ENCODE data around the gene MYOM1.

MYOM1 gene

DNA sequence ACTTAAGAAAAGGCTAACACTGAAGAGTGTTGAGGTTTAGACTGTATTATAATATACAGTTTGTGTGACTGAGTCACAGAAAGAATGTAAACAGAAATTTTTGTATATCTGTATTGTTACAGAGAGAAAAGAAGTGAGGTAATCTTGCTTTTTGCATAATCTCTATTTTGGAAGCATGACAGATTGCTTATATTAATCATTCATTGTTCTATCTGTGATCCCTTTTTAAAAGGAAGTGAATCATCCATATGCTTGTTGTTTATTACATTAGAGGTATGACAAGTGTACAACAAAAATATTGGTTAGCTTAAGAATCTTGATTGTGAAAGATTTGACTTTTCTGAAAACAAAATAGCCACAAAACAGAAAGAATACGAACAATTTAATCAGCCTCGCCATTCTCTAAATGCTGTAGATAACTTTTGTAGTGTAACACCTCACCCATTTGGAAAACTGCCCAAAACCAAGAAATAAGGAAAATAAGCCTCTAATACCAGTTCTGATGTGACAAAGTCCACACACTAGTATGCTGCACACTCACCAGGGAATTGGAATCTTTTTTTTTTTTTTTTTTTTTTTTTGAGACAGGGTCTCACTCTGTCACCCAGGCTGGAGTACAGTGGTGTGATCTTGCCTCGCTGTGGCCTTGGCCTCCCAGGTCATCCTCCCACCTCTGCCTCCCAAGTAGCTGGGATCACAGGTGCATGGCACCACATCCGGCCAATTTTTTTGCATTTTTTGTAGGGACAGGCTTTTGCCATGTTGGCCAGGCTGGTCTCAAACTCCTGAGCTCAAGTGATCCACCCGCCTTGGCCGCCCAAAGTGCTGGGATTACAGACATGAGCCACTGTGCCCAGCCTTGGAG is 115.3 kb downstream of the MYOM1 start:
- DNase-seq (no peak), ATAC-seq (replicated peaks) (no peak)
- Mint-ChIP-seq H3K4me3 (no peak overlapping the region), H3K27ac (no peak overlapping the region), H3K4me1 (no peaks in the 10 kb centered on the region), H3K9me3 (no peaks in the 10 kb centered on the region), H3K27me3 (no peaks in the 10 kb centered on the region), H3K36me3 (no peaks in the 10 kb centered on the region)

DNA sequence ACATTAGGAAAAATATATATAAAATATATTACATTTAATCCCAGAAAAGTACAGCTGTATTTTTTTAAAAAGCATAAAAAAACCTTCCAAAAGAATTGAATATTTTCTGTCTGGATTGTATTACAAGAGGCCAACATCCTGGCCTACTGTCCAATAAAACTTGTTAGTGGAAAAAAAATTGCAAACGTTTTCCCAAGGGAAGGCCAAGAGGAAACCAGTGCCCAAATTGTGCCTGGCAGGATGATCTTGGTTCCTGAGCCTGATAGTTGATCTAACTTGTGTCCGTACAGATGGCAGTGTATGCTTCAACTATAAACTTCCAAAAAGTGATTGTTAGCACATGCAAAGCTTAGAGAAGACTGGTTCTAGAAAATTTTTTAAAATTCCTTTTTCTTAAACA is 116.2 kb downstream of the MYOM1 start:
- no peak for DNase-seq
- no peak overlapping the region for H3K27ac Mint-ChIP-seq
- H3K4me1 Mint-ChIP-seq = no peaks in the 10 kb centered on the region
- ATAC-seq (replicated peaks) = no peak
- no peaks in the 10 kb centered on the region for H3K9me3 Mint-ChIP-seq
- no peaks in the 10 kb centered on the region for H3K36me3 Mint-ChIP-seq
- no peaks in the 10 kb centered on the region for H3K27me3 Mint-ChIP-seq
- no peak overlapping the region for H3K4me3 Mint-ChIP-seq

DNA sequence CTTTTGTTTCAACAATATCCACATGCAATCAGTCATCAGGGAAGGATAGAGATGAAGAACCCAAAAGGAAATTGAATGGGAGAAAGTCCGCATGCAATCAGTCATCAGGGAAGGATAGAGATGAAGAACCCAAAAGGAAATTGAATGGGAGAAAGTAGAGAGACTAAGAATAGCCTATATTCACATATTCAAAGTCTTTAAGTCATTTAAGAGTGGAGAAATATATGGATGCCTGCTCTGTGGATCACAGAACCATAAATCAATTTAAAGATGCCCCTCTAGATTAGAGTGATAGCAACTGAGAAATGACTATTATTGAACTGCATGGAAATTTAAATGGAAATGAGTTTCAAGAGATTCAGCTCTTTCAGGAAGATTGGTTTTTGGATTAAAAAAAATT is 116.8 kb downstream of the MYOM1 start:
- H3K4me3 Mint-ChIP-seq = no peak overlapping the region
- no peaks in the 10 kb centered on the region for H3K9me3 Mint-ChIP-seq
- ATAC-seq (replicated peaks) (no peak), DNase-seq (no peak)
- H3K4me1 Mint-ChIP-seq = no peaks in the 10 kb centered on the region
- no peaks in the 10 kb centered on the region for H3K27me3 Mint-ChIP-seq
- no peak overlapping the region for H3K27ac Mint-ChIP-seq
- H3K36me3 Mint-ChIP-seq = no peaks in the 10 kb centered on the region

DNA sequence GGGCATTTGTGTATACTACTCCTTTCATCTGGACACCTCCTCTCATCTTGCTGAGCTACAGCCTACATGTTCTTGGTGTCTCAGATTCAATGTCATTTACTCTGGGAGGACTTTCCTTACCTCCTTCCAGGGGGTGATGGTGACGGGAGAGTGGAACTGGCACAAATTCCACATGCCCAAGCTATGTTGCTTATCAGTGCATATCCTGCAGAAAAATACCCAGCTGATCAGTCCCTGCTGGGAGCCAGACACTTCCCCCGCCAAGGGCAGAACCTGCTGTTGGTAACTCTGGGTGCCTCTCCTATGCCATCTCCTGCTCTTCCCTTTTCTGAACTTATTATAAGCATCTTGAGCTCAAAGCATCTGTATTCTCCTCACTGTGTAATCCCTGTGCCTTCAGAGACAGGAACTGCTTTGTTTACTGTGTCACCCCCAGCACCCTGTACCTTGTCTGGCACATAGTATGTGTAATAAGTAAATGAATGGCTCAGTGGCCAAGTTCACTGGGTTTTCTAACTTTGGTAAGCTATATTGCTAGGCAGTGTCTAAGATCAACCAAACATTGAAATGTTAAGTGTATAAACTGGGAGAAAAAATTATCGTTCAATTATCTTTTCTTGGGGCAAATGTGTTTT is 119.2 kb downstream of the MYOM1 start:
- Mint-ChIP-seq H3K4me1 (no peaks in the 10 kb centered on the region), H3K27ac (no peak overlapping the region), H3K36me3 (no peaks in the 10 kb centered on the region), H3K4me3 (no peak overlapping the region), H3K27me3 (no peaks in the 10 kb centered on the region), H3K9me3 (no peaks in the 10 kb centered on the region)
- DNase-seq = no peak
- no peak for ATAC-seq (replicated peaks)

DNA sequence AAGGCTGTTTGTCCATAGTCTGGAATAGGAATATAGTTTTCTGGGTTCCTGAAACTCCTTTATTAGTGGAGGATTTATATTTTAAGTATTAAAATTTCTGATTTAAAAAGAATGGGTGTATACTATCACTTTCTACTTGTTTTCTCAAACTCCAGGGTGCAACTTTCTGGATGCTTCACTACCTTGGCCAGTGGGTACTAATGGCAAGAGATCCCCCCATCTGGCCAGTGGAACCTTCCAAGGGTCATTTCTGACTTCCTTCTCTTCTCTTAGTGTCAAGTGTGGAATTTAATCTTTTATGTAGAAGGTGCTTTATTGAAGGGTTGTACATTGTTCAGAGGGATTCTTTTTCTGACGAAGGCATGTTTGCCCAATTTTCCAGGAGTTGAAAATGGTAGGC is 120.4 kb downstream of the MYOM1 start:
- Mint-ChIP-seq H3K4me3 (no peak overlapping the region), H3K27me3 (no peaks in the 10 kb centered on the region), H3K4me1 (peaks cover 0 to 4% of the 10 kb centered on the region in 2 donors), H3K27ac (no peak overlapping the region), H3K9me3 (no peaks in the 10 kb centered on the region), H3K36me3 (no peaks in the 10 kb centered on the region)
- no peak for DNase-seq
- no peak for ATAC-seq (replicated peaks)

DNA sequence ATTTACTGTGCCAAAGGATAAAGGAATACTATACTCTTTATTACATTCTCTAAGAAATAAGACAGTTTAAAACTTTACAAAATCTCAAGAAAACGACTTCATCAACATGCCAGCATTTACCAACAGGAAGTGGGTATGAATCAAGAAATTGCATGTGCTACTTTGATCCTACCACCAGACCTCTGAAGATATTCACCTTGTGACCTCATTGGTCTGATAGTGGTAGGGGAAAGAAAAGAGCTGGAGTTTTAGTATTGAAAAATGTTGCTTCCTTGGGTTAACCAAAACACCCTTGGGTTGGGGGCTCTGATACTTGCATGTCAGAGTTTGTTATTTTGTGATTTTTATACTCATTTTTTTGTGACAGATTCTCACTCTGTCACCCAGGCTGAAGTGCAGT is 122.7 kb downstream of the MYOM1 start:
- H3K27me3 Mint-ChIP-seq = no peaks in the 10 kb centered on the region
- DNase-seq = no peak
- no peak for ATAC-seq (replicated peaks)
- no peaks in the 10 kb centered on the region for H3K36me3 Mint-ChIP-seq
- no peak overlapping the region for H3K27ac Mint-ChIP-seq
- peaks cover 3 to 10% of the 10 kb centered on the region in 2 donors for H3K4me1 Mint-ChIP-seq
- H3K4me3 Mint-ChIP-seq = no peak overlapping the region
- no peaks in the 10 kb centered on the region for H3K9me3 Mint-ChIP-seq

DNA sequence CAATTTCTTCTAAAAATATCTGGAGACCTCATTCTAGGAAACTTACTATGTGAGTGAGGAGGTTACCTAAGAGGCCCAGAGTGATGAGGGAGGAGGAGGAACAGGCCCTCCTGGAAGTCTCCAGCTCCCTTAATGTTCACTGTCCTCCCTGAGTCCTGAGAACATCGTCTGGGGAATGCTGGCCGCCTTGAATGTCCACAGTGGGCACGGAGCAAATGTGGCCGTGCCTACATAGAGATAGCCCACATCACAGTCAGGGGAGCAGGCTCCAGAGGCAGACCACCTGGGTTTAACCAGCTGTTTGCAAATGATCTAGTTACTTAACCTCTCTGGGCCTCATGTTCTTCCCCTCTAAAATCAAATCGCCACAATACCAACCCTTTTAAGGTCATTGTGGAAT is 123.8 kb downstream of the MYOM1 start:
- Mint-ChIP-seq H3K27ac (no peak overlapping the region), H3K27me3 (no peaks in the 10 kb centered on the region), H3K36me3 (no peaks in the 10 kb centered on the region), H3K4me1 (peaks cover 3 to 10% of the 10 kb centered on the region in 2 donors), H3K9me3 (no peaks in the 10 kb centered on the region), H3K4me3 (no peak overlapping the region)
- no peak for DNase-seq
- no peak for ATAC-seq (replicated peaks)

DNA sequence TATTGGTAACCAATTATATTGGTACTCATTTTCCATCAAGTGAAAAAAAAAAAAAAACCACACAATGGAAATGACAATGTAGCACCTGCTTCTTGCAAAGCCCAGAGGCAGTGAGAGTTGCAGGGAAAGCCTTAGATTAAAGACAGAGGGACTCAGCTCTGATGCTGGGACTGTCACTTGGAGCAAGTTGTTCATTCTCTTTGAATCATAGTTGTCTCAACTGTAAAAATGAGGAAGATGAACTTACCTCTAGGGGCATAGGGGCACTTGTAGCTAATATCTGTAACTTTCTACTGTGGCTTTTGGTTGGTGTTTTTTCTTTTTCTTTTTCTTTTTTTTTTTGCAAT is 125.5 kb downstream of the MYOM1 start:
- ATAC-seq (replicated peaks) (peak in 1 of 2 donors; percentile 23), DNase-seq (no peak)
- H3K36me3 Mint-ChIP-seq = no peaks in the 10 kb centered on the region
- no peak overlapping the region for H3K27ac Mint-ChIP-seq
- H3K9me3 Mint-ChIP-seq = no peaks in the 10 kb centered on the region
- H3K4me3 Mint-ChIP-seq = no peak overlapping the region
- H3K4me1 Mint-ChIP-seq = peaks cover 3 to 10% of the 10 kb centered on the region in 2 donors
- H3K27me3 Mint-ChIP-seq = no peaks in the 10 kb centered on the region

DNA sequence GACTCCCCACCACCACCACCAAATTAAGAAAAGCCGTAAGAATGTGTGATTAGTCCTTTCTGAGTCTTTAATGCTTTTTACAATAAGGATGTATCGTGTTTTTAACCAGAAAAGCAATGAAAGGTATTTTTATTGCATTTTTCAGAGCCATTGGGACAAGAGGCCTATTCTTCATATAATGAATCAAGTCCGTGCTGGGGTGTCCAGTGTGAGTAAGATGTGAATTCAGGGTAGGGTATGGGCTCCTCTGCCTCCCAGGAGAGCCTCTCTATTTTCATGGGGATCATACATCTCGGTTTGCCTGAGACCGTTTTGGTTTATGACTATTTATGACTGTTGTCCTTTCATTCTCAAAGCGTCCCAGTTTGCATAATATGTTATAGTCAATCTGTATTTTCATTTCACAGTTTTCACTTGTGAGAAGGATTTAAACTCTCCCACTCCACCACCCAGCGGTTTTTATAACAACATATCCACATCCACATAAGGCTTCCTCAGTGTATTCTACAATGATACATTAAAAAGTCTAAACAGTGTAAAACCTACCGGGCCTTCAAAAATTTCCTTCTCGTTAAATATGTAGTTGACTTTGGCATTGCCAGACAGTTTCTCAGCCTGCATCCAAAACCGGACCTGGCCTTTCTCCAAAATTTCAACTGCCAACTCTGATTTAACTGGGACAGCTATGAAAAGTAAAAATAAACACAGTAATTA is 126.0 kb downstream of the MYOM1 start:
- no peak overlapping the region for H3K27ac Mint-ChIP-seq
- H3K9me3 Mint-ChIP-seq = no peaks in the 10 kb centered on the region
- H3K36me3 Mint-ChIP-seq = no peaks in the 10 kb centered on the region
- DNase-seq = no peak
- no peak for ATAC-seq (replicated peaks)
- no peaks in the 10 kb centered on the region for H3K27me3 Mint-ChIP-seq
- H3K4me1 Mint-ChIP-seq = peaks cover 3 to 10% of the 10 kb centered on the region in 2 donors
- H3K4me3 Mint-ChIP-seq = no peak overlapping the region

DNA sequence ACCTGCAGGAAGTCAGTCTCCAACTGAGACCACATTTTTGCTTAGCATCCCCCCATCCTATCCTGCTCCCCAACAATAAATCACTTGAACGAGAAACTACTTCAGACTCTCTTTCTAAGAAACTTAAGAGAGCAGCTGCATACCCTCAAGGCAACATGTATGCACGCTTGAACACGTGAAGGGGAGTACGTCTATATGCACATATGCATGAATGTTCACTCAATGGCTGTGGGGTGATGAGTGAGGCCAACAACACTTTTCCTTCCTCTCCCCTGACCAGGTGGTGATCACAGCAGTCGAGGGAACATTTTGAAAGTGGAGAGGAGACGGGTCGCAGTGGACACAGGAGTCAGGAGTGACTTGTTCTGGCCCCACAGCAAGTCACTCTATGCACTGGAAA is 127.0 kb downstream of the MYOM1 start:
- Mint-ChIP-seq H3K4me1 (peaks cover 3 to 10% of the 10 kb centered on the region in 2 donors), H3K9me3 (no peaks in the 10 kb centered on the region), H3K27me3 (no peaks in the 10 kb centered on the region), H3K27ac (no peak overlapping the region), H3K36me3 (no peaks in the 10 kb centered on the region), H3K4me3 (no peak overlapping the region)
- ATAC-seq (replicated peaks) (no peak), DNase-seq (no peak)

DNA sequence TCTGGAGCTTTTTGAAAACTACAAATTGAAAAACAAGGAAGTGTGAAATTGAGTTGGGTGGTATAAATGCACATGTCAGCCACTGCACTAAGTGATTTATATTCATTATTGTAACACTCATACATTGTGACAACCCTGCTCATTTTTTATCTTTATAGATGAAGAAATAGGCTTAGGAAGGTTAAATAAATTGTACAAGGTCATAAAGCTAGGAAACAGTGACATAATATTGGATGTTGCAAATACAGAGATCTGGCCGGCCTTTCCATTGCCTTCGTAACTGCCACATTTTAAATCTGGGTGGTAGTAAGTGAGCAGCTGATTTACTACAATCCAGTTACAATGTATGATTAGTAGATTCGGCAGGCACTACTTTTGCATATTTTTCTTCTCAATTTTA is 130.2 kb downstream of the MYOM1 start:
- Mint-ChIP-seq H3K9me3 (no peaks in the 10 kb centered on the region), H3K27me3 (no peaks in the 10 kb centered on the region)
- no peak for DNase-seq

DNA sequence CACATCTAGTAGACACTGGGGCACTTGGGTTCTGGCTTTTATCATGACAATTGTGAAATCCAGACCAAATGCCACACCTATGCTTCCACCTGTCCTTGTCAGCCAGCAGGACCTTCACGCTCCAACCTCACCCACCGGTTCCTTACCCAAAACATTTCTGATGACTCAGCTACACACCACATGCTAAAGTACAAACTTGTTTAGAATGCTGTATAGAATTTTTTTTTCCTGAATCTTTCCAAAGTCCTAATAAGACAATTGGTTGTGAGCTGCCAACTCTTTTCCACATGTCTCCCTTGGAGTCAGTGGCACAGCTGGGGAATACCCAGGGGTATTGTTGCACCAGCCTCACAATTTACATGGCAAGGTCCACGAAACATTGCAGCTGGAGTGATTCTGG is 131.3 kb downstream of the MYOM1 start:
- no peak overlapping the region for H3K4me3 Mint-ChIP-seq
- ATAC-seq (replicated peaks) (no peak), DNase-seq (no peak)
- H3K9me3 Mint-ChIP-seq = no peaks in the 10 kb centered on the region
- peaks cover 3 to 5% of the 10 kb centered on the region in 2 donors for H3K4me1 Mint-ChIP-seq
- no peaks in the 10 kb centered on the region for H3K36me3 Mint-ChIP-seq
- H3K27ac Mint-ChIP-seq = no peak overlapping the region
- no peaks in the 10 kb centered on the region for H3K27me3 Mint-ChIP-seq

More for the DNA sequence above, 130.2 kb downstream of the MYOM1 start:
- H3K4me1 Mint-ChIP-seq = peaks cover 3 to 8% of the 10 kb centered on the region in 2 donors
- H3K36me3 Mint-ChIP-seq = no peaks in the 10 kb centered on the region
- no peak overlapping the region for H3K27ac Mint-ChIP-seq
- no peak for ATAC-seq (replicated peaks)
- H3K4me3 Mint-ChIP-seq = no peak overlapping the region

DNA sequence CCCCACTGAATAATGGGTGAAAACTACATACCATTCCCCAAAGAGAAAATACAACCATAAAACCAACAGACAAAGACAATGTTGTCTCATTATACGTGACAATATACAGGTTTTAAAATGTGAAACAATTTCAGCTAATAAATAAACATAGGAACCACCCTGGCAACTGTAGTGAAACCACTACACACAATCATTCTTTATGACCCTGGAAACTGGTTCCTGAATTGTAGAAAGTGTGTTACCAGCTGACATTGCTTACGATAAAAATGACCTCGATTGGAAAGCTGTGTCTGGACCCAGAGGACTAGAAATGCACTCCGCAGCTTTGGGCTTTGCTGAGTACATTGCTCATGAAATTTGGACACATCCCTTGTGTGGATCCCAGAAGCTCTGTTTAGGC is 132.9 kb downstream of the MYOM1 start:
- Mint-ChIP-seq H3K9me3 (no peaks in the 10 kb centered on the region), H3K4me3 (no peak overlapping the region), H3K4me1 (no peaks in the 10 kb centered on the region), H3K27ac (no peak overlapping the region), H3K27me3 (no peaks in the 10 kb centered on the region), H3K36me3 (no peaks in the 10 kb centered on the region)
- ATAC-seq (replicated peaks) = no peak
- no peak for DNase-seq

DNA sequence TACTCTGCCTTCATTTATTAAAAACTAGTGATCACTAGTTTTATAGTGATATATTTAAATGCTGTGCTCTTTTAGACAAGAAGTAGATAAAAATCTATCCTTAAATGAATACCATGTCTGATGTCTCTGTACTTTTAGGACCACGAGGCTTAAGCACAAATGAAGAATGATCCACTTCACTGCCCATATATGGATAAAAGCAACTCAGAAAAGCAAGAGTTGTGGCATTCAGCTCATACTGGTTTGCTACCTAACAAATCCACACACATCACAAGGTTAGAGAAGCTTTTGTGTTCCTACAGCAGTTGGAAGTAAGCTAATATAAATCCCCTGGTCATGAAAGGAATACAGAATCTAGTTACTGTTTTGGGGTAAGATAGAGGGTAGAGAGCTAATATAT is 134.2 kb downstream of the MYOM1 start:
- Mint-ChIP-seq H3K36me3 (no peaks in the 10 kb centered on the region), H3K4me1 (no peaks in the 10 kb centered on the region), H3K9me3 (no peaks in the 10 kb centered on the region), H3K4me3 (no peak overlapping the region), H3K27me3 (no peaks in the 10 kb centered on the region), H3K27ac (no peak overlapping the region)
- DNase-seq (no peak), ATAC-seq (replicated peaks) (no peak)

DNA sequence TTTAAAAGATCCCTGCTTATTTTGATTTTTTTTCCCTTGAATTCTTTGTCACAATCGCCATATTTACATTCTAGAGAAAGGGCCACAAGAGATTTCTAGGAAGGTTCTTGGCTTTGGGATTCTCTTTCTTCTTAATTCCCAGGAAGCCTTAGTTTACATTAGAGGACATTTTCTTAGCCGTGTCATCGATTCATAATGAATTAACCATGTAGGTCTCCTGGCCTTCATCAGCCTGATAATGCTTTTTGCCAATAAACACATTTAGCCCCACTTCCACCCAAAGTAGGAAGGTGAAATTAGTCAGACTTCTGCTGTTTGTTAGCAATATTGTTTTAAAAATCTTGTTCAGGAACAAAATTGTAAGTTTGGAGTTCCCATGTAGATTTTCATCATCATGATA is 135.6 kb downstream of the MYOM1 start:
- no peaks in the 10 kb centered on the region for H3K36me3 Mint-ChIP-seq
- ATAC-seq (replicated peaks) = no peak

More for the DNA sequence above, 135.6 kb downstream of the MYOM1 start:
- H3K27me3 Mint-ChIP-seq = no peaks in the 10 kb centered on the region
- H3K9me3 Mint-ChIP-seq = no peaks in the 10 kb centered on the region
- DNase-seq = no peak
- no peaks in the 10 kb centered on the region for H3K4me1 Mint-ChIP-seq
- H3K27ac Mint-ChIP-seq = no peak overlapping the region
- H3K4me3 Mint-ChIP-seq = no peak overlapping the region
